ENCODE data around the gene TMEM126B. TPM values are rescaled to one million over a fixed set of nuclear protein-coding genes. Genes with fewer than 3 reads are reported as not detected.
A peak's percentile ranks its signal among the peaks of the same experiment; 100 is the strongest.

The TMEM126B gene
- total RNA-seq, 6 experiments from 2014 or later: 14.3 to 28.5 (median 22.3) TPM

DNA sequence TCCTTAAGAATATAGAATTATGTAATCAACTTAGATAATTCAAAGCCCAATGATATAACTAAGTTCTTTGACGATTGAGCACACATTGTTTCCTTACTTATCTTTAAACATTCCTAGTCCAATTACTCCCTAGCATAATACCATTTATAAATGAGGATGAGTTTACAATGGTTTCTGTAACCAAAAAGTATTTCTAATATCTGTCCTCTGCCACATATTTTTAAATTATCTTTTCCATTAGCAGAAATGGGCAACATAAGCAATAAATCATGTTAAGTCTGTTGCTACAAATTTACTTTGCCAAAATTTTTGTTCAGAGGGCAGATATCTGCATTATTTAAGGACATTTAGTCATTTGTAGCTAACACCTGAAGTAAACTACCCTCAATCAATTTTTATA, 29.8 kb downstream of the TMEM126B start:
- no peak for ATAC-seq
- intact Hi-C loops (cut with DNase I): no loop called here
- DNase-seq: no peak
- Histone ChIP-seq H3K9me3 (no peaks in the 10 kb centered on the region), H3K4me3 (no peak overlapping the region), H3K27me3 (no peaks in the 10 kb centered on the region), H3K4me1 (peaks cover 0 to 38% (median 9%) of the 10 kb centered on the region in 4 donors), H3K36me3 (peaks cover 4 to 44% (median 4%) of the 10 kb centered on the region in 4 donors), H3K27ac (no peak overlapping the region)
- 65% methylated on average over 1 of the region's 1 CpG for WGBS (ENCODE audit: insufficient coverage, low coverage, low lambda C conversion rate, missing lambda C conversion rate)
- TF ChIP-seq, protein P1, sequence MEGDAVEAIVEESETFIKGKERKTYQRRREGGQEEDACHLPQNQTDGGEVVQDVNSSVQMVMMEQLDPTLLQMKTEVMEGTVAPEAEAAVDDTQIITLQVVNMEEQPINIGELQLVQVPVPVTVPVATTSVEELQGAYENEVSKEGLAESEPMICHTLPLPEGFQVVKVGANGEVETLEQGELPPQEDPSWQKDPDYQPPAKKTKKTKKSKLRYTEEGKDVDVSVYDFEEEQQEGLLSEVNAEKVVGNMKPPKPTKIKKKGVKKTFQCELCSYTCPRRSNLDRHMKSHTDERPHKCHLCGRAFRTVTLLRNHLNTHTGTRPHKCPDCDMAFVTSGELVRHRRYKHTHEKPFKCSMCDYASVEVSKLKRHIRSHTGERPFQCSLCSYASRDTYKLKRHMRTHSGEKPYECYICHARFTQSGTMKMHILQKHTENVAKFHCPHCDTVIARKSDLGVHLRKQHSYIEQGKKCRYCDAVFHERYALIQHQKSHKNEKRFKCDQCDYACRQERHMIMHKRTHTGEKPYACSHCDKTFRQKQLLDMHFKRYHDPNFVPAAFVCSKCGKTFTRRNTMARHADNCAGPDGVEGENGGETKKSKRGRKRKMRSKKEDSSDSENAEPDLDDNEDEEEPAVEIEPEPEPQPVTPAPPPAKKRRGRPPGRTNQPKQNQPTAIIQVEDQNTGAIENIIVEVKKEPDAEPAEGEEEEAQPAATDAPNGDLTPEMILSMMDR (IDR thresholded peaks at IDR 0.05): no peak
- TF ChIP-seq POLR2A (IDR thresholded peaks at IDR 0.05): no peak

DNA sequence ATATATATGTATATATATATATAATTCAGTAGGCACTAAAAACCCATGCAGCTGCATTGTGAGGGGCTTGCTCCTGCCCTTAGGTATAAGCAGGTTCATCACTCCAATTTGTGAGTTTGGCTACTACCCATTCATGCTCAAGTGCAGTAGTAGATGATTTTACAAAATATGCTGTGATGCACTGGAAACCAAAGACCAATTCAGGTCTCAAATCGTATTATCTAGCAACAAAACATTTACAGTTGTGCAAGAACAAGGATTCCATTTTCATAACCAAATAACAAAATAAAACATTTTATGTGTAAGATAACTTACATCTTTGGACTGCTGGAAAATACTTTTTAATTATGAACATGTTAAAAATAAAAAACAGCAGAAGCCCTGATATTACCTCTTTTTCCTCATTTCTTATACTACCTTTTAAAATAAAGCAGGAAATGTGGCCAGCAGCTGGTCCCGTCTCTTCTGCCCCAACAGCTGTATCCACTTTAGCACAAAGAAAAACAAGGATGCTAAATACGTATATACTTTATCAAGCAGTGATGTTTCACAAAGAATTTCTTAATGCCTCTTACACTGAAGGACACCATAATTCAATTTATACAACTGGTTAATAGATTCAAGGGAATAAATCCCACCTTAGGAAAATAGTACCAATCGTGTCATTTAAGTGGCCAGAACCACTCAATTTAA, 33.7 kb downstream of the TMEM126B start:
- H3K4me1 ChIP-seq: peaks cover 0 to 38% (median 9%) of the 10 kb centered on the region in 4 donors

DNA sequence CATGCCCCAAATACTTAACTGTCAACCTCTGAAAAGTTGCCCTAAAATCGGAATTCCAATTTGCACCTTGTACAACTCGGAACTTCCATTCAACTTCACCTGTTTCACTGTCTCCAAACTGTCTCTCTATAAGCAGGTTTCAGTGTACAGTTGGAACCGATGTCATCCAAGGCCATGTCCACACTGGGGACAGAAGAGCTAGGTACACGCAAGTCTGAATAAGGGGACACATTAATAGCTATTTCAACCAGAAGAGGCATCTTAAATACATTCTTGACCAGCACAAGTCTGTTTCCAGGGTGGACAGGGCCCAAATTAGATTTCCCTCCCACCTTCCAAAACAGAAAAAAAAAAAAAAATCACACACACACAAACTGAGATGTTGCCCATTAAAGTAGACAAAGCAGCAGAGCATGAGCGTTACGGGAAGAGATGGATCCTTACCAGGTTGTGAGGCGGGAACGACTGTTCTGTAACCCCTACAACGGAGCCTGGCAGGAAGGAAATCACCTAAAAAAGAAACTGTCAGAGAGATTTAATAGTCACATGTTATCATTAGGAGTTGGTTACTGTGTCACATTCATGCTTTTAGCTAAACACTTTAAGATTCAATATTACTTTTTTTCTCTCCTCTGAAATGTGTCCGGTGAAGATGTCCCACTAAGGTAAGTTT, 34.8 kb downstream of the TMEM126B start:
- peaks cover 0 to 25% (median 4%) of the 10 kb centered on the region in 4 donors for H3K36me3 ChIP-seq
- peak overlapping the region; percentile 89 to 98 (median 94) for H3K27ac ChIP-seq
- ATAC-seq: no peak
- intact Hi-C loops (cut with DNase I): no loop called here
- peak overlapping the region; percentile 88 to 92 (median 89) for H3K4me3 ChIP-seq
- no peaks in the 10 kb centered on the region for H3K27me3 ChIP-seq
- peaks cover 0 to 38% (median 9%) of the 10 kb centered on the region in 4 donors for H3K4me1 ChIP-seq
- no peak for DNase-seq
- 0% methylated on average over 10 of the region's 10 CpGs for WGBS (ENCODE audit: insufficient coverage, low coverage, low lambda C conversion rate, missing lambda C conversion rate)
- TF ChIP-seq, protein P1 (IDR thresholded peaks at IDR 0.05): no peak
- TF ChIP-seq POLR2A (IDR thresholded peaks at IDR 0.05): no peak
- no peaks in the 10 kb centered on the region for H3K9me3 ChIP-seq

More for the DNA sequence above, 33.7 kb downstream of the TMEM126B start:
- Histone ChIP-seq H3K9me3 (no peaks in the 10 kb centered on the region), H3K27ac (no peak overlapping the region), H3K27me3 (no peaks in the 10 kb centered on the region), H3K4me3 (peak overlapping the region; percentile 88 to 92 (median 89)), H3K36me3 (peaks cover 0 to 34% (median 4%) of the 10 kb centered on the region in 4 donors)
- 14% methylated on average over 4 of the region's 4 CpGs for WGBS (ENCODE audit: insufficient coverage, low coverage, low lambda C conversion rate, missing lambda C conversion rate)
- no peak for DNase-seq
- intact Hi-C loops (cut with DNase I): no loop called here
- TF ChIP-seq, protein P1 (IDR thresholded peaks at IDR 0.05): no peak
- no peak for TF ChIP-seq POLR2A (IDR thresholded peaks at IDR 0.05)
- ATAC-seq: no peak

DNA sequence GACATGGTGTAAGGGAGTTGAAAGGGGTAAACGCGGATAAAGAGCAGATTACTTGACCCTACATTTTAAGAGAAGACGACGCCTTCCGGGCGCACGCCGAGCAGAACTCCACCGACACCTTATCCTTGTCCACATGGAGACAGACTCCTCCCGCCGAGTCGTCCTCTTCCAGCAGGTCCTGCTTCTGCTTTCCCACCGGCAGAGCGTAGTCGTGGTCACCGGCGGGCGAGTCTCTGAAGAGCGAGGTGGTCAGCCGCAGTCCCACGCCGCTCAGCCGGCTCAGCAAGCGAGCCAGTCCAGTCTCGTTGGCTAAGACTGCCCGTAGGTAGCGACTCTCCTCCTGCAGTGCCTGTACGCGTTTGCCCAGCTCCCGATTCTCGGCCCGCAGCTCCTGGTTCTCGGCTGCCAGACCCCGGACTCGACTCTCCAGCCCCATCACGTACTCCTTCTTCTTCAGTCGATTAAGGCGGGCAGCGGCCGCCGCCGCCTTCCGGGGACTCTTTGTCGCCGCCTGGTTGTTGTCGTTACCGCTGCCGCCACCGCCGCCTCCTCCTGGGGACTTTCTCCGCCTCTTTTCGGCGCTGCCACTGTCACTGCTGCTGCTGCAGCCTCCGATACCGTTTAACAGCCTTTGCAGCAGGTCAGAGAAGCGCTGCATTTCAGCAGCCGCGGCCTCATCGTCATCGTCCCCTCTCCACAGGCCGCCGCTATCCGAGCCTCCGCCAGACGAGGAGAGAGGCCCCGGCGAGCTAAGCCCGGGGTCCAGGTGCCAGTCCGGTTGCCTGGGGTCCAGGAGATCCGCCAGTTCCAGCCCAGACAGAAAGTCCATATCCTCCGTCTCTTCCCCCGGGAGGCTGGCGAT, 35.6 kb downstream of the TMEM126B start:
- Histone ChIP-seq H3K27me3 (no peaks in the 10 kb centered on the region), H3K4me1 (peaks cover 0 to 38% (median 9%) of the 10 kb centered on the region in 4 donors), H3K36me3 (peaks cover 0 to 22% (median 4%) of the 10 kb centered on the region in 4 donors), H3K9me3 (no peaks in the 10 kb centered on the region), H3K4me3 (peak overlapping the region; percentile 88 to 92 (median 89)), H3K27ac (peak overlapping the region; percentile 89 to 98 (median 94))
- under 1% methylated on average over 43 of the region's 73 CpGs for WGBS (ENCODE audit: insufficient coverage, low coverage, low lambda C conversion rate, missing lambda C conversion rate)
- TF ChIP-seq, protein P1 (IDR thresholded peaks at IDR 0.05): peak; percentile 47 to 59 (median 54)
- TF ChIP-seq POLR2A (IDR thresholded peaks at IDR 0.05): no peak
- DNase-seq: peak; percentile 81 to 87 (median 85)
- intact Hi-C loops (cut with DNase I): no loop called here
- ATAC-seq: peak; percentile 76 to 79 (median 77)
